IPS-18c (cell line): ENCODE results near the gene NPHP4.

Experiments
- H3K4me3 ChIP-seq: 2 replicates; pipeline ENCODE4 v1.7.0; 2013; ENCODE audit warnings: low read depth, mild to moderate bottlenecking, low read length, moderate library complexity; ENCODE audit not compliant: insufficient read depth
- H3K9me3 ChIP-seq: one replicate; pipeline ENCODE4 v1.6.1; 2013; ENCODE audit warnings: mild to moderate bottlenecking, low read length, moderate library complexity; ENCODE audit not compliant: control insufficient read depth, insufficient read depth

Gene NPHP4

DNA sequence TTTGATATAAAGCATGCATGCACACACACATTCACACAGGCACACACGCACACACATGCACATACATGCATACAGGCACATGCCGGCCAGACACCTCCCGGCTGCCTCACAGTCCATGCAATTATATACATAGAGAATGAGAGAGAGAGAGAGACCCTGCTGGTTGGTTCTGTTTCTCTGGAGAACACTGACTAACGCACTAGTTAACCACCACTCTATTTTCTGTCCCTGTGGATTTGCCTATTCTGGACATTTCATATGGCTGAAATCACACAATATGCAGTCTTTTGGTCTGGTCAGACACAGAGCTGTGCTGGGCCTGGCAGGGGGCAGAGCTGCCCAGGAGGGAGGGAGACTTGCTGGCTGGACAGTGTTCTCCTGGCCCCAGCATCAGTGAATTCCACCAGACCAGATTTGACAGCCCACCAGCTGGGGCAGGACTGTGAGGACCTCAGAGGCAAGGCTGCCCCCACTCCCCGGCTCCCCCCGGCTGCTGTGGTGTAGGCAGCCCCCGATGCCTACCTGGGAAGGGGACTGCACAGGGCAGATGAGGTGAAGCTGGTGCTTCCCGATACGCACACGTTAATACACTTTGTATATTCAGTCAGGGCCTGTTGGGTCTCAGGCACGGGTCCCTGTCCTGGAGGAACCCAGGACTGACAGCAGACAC lies 152.2 kb downstream of the NPHP4 start:
- Histone ChIP-seq H3K9me3 (no peaks in the 10 kb centered on the region), H3K4me3 (no peak overlapping the region)

DNA sequence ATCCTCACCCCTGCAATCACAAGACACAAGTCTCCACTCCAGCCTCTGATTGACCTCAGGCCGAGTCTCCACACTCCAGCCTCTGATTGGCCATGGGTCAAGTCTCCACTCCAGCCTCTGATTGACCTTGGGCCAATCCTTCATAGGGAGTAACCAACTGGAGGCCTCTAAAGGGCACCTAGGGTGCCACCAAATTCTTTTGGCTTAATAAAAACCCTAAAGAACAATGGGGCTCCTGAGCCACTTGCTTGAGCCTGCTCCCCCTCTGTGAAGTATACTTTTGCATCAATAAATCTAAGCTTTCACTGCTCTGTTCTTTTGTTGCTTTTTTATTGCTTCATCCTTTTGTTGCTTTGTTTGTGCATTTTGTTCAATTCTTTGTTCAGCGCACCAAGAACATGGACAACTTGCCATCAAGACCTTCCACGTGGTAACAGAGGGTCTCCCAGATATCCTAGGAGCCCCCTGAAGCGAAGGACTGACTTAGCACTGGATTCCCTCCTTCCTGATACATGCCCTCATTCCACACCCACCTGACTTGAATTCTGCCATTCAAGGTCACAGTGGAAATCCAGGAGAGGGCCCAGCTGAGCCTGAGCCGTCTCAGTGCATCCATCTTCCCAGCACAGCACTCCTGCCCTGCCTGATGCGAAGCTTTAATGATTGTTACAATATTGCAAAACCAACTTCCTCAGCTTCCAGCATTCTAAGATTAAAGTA lies 152.9 kb downstream of the NPHP4 start:
- Histone ChIP-seq H3K9me3 (no peaks in the 10 kb centered on the region), H3K4me3 (no peak overlapping the region)

DNA sequence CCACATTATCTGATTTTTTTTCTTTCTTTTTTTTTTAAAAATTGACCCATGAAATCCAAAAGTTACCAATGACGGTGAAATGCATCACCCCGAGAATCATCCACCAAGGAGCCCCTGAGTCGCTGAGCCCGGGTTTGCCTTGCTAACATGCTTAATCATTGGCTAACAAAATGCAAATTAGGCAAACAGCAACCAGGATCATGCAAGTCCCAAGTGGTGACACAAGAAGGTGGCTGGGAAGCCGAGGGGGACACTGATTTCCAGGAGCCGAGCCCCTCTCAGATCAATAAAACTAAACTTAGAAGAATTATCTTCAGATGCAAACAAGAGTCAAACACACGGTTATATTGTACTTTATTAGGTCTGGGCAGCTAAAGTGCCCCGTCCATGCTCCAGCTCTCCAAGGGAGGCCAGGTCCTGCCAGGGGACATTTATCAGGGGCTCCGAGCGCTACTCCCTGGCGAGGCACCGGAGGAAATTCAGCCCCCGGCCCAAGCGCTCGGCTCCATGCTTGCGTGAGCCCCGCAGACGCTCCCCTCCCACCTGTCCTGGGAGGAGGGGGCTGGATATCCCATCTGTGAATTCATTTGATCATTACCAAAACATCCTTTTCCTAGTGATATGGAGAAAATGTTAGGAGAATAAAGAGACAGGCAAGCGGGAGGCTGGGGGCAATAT lies 154.1 kb downstream of the NPHP4 start:
- Histone ChIP-seq H3K4me3 (no peak overlapping the region), H3K9me3 (no peaks in the 10 kb centered on the region)

DNA sequence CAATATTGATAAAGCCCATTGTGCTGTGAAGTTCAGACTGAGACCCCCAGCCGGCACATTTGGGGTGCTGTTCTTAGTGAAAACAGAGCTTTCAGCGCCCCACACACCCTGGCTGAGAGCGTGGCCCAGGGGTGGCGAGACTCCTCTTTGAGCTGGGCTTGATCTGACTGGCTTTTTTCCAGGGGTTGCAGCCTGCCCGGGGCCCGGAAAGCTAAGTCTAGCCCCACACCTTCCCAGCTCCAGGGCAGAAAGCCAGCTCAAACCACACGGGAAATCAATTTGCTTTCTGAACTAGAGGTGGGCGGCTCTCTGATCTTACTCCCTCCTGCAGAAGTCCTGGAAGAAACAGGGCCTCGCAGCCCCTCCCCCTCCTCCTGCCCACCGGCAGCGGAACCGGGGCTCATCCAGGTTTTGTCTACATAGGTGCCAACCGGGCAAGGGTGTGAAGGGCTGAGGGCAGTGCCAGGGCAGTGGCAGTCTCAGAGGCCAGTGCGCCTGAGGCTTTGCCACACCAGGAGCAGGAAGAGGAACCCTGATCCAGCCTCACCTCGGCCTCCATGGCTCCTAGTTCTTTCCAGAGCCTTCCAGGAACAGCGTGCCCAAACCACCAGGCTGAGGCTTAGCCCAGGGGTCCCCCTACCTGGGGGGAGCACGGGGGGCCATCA lies 155.3 kb downstream of the NPHP4 start:
- H3K4me3 ChIP-seq = no peak overlapping the region
- no peaks in the 10 kb centered on the region for H3K9me3 ChIP-seq

DNA sequence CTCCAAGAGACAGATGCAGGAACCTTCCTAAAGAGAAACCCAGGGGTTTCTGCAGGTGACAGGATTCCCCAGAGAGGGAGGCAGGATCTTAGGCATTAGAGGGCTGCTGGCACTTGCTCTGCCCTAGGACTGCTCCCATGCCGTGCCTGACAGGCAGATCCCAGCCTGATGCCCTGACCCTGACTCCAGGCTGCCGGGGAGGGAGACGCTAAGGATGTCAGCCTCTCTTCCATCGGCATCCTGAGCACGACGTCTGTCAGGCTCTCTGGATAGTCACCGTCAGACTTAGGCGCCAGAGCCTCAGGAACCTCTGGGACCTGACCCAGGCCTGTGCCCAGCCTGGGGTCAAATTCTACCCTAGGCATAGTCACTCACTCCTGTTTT lies 157.1 kb downstream of the NPHP4 start:
- Histone ChIP-seq H3K9me3 (no peaks in the 10 kb centered on the region), H3K4me3 (no peak overlapping the region)

DNA sequence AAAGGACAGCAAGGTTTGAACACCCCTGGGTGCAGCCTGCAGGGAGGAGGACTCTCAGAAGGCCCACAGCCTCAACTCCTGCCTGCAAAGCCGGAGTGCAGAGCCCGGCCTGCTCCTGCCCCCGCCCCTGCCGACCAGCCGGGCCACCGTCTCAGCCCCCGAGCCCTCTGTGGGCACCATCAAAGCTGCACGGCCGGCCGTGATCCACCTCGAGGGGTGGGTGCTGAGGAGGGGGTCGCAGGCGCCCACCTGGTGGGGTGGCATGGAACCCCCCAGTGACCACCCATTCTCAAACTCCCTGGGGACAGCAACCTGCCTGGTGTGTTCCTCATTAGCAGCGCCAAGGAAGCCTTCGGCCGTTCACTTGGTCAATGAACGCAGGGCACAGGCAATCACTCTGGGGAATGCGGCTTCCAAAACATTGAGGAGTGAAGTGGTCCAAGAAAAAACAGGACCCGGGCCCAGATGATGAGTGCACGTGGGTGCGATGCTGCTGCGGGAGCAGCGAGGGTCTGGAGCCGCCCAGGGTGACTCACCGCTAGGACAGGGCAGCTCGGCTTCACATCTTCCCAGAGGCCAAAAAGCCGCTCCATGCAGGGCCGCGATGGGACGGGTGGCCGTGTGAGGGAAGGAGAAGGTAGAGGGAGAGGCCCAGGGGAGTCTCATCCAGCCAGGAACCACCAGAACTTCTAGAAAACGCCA lies 157.6 kb downstream of the NPHP4 start:
- H3K4me3 ChIP-seq = no peak overlapping the region
- no peaks in the 10 kb centered on the region for H3K9me3 ChIP-seq

DNA sequence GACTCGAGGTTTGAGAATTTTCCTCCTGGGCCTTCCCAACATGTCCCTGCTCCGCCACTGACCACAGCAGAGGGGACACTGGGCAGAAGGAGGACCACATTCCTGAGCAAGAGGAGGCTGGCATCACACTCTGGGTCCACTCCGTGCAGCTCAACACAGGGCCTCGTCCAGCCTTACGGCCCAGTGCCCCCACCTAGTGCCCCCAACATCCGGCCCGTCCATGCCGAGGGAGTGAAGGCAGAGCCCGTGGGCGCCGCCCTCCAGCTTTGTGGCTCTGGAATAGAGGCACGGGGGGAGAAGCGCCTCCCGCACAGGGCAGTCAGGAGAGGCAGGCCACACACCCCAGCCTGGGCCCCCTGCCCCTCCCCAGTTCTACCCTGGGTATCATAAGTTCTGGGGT lies 158.3 kb downstream of the NPHP4 start:
- Histone ChIP-seq H3K4me3 (no peak overlapping the region), H3K9me3 (no peaks in the 10 kb centered on the region)

DNA sequence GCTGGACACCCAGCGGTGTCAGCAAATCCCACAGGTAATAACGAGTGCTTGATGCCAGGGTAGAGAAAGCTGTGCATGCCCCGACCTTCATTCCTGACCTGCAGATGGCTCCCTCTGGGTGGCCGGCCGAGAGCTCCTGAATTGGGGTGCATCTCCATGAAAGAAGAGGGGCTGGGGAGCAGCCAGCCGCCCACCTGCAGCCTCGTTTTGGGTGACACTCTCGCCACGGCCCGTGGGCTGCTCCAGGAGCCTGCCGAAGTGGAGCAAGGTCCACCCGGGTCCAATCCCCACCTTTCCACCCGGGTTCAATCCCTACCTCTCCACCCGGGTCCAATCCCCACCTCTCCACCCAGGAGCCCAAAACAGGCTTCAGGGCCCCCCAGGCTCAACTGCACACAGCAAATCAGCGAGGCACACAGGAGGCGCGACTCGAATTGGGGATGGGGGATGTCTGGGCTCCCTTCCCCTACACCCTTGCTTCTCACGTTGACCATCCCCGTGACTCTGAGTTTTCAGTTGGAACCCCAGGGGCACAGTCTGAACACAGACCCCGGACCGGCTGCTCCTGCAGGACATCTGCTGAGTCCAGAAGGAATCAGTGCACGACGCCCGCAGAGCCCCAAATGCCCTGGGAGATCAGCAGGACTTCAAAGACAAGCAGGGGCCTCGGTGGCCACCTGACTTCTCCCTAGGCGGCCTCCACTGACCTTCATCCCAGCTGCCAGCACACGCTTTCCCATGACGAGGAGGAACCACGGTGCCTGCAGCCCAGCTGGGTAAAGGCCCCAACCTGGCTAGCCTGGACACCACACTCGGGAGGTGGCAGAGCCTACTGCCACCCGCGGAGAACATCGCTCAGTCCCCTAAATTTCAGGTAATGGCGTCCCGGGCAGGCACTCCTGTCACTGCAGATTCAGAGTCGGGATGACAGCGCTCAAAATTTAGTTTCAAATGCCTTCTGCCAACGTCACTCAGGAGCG lies 159.0 kb downstream of the NPHP4 start:
- Histone ChIP-seq H3K4me3 (no peak overlapping the region), H3K9me3 (no peaks in the 10 kb centered on the region)

DNA sequence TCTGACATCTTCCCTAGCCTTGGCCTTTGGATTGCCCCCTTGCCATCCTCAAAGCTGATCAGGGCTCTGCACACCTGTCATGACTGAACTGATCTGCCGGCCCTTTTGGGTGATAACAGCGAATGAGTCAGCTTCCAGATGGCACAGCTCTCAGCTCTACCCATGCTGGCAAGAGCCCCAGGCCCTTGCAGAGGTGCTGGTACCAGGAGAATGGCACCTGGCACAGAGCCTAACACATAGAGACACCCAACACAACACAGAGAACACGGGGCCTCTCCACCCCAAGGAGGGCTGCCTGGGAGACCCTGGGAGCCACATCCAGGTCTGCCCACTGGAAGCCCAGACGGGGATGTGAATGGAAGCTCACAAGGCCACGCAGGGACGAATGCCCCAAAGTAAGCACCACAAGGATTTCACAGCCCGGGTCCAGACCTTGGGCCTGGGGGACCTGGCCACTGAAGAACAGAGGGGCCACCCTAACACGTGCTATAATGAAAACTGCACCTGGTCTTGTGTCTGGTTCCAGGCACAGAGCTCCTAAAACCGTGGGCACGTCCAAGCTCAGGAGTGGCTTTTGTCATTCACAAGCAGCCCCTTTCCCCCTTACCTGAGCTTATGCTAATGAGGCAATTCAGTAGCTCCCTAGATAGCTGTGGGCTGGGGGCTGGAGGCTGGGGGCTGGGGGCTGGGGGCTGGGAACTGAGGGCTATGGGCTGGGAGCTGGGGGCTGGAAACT lies 160.5 kb downstream of the NPHP4 start:
- H3K9me3 ChIP-seq = no peaks in the 10 kb centered on the region
- H3K4me3 ChIP-seq = no peak overlapping the region

DNA sequence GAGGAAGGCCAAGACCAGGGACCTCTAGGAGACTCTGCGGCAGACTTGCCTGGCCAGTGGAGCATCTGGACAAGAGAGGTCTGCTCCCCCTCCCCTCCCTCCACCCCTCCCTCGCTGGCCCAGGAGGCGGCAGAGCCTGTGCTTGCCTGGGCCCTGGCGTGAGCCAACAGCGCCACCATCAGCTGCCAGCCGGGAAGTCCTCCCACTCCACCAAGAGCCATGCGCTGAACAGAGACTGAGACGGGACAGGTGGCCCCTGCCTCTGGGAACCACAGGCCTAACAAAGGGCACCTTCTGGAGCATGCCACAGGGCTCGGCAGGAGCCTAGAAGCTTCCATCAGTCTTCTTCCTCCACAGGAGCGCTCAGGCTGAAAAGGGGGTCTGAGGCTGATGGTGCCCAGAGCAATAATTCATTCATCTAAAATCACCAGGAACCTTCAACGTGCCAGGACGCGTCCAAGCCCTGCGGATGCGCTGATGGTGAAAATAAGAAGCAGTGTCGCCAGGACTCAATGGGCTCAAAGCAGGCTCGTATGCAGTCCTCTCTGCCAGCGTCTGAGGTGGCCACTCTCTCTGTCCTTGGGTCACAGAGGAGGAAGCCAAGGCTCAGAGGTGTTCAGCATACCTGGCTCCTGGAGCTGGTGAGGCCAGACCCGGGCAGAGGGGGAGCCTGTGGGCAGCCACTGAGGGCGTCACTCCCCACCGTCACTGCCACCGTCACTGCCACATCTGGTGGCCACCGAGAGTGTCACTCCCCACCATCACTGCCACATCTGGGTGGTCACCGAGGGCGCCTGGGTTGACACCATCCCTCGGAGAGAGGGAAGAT lies 161.2 kb downstream of the NPHP4 start:
- Histone ChIP-seq H3K4me3 (no peak overlapping the region), H3K9me3 (no peaks in the 10 kb centered on the region)

DNA sequence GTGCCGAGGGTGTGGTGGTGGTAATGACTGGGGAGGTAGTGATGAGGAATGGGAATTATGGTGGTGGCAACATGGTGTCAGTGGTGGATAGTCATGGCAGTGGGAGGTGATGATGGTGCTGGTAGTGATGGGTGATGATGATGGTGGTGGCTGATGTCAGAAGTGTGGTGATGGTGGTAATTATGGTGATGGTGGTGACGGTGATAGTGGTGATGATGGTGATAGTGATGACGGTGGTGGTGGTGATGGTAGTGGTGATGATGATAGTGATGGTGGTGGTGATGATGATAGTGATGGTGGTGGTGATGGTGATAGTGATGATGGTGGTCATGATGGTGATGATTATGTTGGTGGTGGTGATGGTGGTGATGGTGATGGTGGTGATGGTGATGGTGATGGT lies 162.8 kb downstream of the NPHP4 start:
- Histone ChIP-seq H3K4me3 (no peak overlapping the region), H3K9me3 (no peaks in the 10 kb centered on the region)

DNA sequence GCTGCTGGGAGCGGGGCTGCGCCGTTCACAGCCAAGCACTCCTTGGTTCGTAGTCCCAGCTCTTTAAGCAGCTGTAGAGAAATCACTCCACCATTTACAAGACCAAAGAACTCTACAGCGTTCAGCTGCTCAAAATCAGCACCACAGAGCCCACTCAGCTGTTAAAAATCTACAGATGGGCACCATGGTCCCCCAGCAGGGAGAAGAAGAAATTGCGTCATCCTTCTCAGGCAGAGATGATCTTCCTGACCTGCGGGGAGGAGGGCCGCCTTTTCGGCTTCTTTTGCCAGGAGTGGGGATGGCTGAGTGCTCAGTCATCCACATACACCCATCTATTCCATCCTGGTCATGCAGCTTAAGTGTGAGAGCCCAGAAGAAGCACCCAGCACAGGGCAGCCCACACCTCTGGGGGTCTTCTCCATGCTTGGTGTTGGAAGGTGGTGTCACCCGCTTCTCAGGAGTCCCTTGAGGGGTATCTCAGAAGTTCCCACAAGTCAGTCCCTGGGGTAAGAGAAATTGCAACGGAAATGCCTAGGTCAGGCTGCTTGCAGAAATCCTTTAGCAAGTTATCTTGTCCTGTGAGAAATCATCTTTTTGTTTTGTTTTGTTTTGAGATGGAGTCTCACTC lies 163.8 kb downstream of the NPHP4 start:
- Histone ChIP-seq H3K9me3 (no peaks in the 10 kb centered on the region), H3K4me3 (no peak overlapping the region)

DNA sequence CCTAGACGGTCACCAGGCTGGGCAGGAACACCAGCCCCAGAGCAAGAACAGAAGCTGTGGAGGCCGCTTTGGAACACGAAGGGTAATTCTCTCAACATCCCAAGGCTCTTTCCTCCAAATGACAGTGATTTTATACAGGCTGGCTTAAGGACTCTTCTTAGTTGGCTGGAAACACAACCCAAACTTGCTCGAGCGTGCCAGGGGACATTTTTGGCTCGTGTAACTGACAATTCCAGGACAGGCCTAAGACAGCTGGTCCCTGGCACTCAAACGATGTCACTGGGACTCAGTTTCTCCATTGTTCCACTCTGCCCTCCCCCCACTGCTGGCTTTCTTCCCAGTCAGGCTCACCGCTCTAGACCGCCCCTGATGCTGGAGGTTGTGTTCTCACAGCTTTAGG lies 164.7 kb downstream of the NPHP4 start:
- H3K9me3 ChIP-seq = no peaks in the 10 kb centered on the region
- no peak overlapping the region for H3K4me3 ChIP-seq

DNA sequence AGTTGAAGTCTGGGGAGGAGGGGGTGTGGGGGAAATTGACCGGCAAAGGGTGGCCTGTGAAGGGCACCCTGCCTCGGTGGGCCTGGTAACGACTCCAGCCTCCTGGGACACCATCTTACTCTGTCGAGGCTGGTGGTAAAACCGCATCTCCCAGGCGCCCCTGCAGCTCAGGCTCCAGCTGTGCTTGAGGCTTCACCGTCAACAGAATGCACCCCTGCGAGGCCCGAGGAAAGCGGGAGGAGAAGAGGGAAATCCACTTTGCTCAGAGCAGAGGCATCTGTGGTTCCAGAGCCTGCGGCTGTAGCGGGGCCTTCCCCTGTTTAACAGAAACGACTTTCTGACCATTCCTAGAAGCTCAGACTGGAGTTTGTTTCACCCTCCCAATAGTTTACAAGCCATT lies 165.6 kb downstream of the NPHP4 start:
- no peaks in the 10 kb centered on the region for H3K9me3 ChIP-seq
- H3K4me3 ChIP-seq = no peak overlapping the region

DNA sequence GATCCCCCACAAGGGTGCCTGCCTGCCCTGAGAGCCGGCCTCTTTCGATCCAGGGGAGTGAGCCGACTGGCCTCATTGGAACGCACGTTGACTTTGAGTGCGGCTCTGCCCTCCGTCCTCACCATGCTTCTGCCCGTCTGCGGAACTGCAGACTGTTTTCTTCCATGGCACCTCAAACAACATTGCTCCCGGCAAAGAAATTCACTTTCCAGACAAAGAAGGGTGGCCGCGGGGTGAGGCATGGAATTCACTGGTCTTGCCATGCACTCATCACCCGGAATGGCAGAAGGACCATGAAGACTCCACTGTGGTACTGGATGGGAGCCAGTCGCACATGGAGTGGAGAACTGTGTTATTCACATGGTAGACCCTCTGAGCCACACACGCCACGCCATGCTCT lies 169.5 kb downstream of the NPHP4 start:
- Histone ChIP-seq H3K9me3 (peaks cover 4% of the 10 kb centered on the region), H3K4me3 (no peak overlapping the region)
